ENCODE measurements around the gene KLRB1.

KLRB1 gene

DNA sequence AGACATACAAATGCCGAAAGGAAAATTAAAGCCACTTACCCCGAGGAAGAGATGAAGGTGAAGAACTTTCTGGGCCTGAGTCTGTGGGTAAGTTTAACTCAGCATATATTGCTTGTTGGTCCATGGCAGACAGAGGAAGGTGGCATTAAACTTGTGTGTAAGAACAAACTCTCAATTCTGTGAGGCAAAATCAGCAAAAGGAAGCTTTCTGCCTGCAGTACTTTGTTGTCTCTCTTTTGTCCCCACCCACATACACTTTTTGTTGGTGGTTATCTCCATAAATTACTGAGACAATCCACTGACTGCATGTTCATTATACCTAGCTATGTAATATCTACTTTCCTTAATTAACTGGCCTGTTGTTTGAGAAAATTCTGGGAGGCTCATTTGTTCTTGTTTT lies at the start of gene KLRB1:
TSS of gene KLRB1 (minus strand) at position 201 of the 400 bp plus-strand sequence. CDS start at position 124, 77 bp downstream.
- no peak within 1 kb of the TSS for H3K27ac ChIP-seq
- no peak for TF ChIP-seq ZFX (IDR thresholded peaks at IDR 0.05; ENCODE audit: borderline replicate concordance)
- TF ChIP-seq, protein P1, sequence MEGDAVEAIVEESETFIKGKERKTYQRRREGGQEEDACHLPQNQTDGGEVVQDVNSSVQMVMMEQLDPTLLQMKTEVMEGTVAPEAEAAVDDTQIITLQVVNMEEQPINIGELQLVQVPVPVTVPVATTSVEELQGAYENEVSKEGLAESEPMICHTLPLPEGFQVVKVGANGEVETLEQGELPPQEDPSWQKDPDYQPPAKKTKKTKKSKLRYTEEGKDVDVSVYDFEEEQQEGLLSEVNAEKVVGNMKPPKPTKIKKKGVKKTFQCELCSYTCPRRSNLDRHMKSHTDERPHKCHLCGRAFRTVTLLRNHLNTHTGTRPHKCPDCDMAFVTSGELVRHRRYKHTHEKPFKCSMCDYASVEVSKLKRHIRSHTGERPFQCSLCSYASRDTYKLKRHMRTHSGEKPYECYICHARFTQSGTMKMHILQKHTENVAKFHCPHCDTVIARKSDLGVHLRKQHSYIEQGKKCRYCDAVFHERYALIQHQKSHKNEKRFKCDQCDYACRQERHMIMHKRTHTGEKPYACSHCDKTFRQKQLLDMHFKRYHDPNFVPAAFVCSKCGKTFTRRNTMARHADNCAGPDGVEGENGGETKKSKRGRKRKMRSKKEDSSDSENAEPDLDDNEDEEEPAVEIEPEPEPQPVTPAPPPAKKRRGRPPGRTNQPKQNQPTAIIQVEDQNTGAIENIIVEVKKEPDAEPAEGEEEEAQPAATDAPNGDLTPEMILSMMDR (IDR thresholded peaks at IDR 0.05): no peak

DNA sequence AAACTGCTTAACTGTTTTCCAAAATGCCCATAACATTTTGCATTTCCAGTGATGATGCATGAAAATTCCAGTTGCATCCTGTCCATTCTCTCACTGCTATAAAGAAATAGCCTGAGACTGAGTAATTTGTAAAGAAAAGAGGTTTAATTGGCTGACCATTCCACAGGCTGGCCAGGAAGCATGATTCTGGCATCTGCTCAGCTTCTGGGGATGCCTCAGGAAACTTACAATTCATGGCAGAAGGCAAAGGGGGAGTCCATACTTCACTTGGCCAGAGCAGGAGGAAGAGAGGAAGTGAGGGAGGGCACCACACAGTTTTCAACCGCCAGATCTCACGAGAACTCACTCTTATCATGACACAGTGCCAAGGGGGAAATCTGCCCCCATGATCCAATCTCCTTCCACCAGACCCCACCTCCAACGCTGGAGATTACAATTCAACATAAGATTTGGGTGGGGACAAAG lies 43.6 kb upstream of the KLRB1 start:
- TF ChIP-seq, protein P1 (IDR thresholded peaks at IDR 0.05): no peak
- no peak for TF ChIP-seq ZFX (IDR thresholded peaks at IDR 0.05; ENCODE audit: borderline replicate concordance)
- no peak overlapping the region for H3K27ac ChIP-seq

DNA sequence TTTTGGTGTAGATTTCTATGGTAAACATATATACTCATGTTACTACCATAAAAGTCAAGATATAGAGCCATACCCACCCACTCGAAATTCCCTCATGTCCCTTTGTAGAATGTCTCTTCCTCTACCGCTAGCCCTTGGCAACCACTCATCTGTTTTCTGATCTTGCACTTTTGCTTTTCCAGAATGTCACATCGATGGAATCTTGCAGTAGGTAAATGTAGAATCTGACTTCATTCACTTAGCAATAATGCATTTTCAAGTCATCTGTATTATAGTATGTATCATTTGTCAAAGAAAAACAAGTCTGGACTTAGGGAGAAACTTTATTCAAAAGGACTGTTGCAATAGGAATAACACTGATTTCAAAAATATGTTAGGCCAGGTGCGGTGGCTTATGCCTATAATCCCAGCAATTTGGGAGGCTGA lies 42.4 kb upstream of the KLRB1 start:
- TF ChIP-seq, protein P1 (IDR thresholded peaks at IDR 0.05): no peak
- no peak for TF ChIP-seq ZFX (IDR thresholded peaks at IDR 0.05; ENCODE audit: borderline replicate concordance)
- H3K27ac ChIP-seq: no peak overlapping the region

DNA sequence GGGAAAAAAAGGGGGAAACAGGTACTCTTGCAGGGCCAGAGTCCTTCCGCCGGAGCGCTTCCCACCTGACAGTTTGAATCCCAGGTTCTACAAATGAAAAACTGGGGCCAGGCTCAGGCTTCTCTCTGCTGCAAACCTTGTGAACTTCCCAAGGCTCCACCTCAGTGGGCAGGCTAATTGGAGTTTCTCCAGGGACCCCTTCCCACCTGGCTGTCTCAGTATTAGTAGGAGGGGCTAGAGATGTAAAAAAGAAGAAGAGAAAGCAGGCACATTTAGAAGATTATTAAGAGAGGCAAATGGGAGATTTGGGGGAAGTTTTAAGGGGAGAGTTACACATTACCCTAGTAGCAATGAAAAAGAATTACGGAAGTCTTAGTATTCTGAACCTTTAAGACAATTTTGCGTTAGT lies 41.8 kb upstream of the KLRB1 start:
- TF ChIP-seq, protein P1 (IDR thresholded peaks at IDR 0.05): no peak
- no peak for TF ChIP-seq ZFX (IDR thresholded peaks at IDR 0.05; ENCODE audit: borderline replicate concordance)
- no peak overlapping the region for H3K27ac ChIP-seq

DNA sequence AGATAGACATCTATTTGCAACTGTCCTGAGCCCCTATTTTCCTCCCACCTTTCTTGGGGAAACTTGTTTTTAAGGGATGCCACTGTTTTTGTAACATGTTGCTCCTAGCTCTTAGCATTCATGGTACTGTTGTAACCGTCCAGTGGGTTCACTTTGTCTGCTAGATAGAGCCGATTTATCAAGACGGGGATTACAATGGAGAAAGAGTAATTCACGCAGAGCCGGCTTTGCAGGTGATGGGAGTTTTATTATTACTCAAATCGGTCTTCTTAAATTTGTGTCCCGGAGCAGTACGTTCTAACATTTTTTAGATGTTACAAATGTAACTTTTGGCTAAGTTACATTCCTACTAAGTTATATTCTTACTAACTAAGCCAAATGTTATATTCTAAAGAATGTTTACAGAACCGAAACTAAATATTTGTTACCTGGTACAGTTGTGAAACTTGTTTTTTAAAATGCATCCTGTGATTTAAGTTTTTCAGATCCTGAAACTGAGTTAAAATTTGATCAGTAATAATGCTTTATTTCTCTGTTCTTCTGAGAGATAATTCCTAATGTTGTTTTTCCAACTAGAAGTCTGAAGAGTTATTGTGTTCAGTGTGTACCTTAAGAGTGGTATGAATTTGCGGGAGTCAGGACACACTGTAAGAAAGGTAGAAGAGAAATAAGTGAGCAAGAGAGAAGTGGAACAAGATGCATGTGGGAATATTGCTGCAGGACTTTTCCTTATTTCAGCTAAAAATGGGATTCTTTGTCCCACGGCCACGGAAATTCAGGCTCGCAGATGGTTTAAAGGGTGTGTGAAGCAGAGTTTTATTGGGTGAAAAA lies 41.2 kb upstream of the KLRB1 start:
- peak overlapping the region; percentile 80 for H3K27ac ChIP-seq
- no peak for TF ChIP-seq ZFX (IDR thresholded peaks at IDR 0.05; ENCODE audit: borderline replicate concordance)
- TF ChIP-seq, protein P1 (IDR thresholded peaks at IDR 0.05): no peak

DNA sequence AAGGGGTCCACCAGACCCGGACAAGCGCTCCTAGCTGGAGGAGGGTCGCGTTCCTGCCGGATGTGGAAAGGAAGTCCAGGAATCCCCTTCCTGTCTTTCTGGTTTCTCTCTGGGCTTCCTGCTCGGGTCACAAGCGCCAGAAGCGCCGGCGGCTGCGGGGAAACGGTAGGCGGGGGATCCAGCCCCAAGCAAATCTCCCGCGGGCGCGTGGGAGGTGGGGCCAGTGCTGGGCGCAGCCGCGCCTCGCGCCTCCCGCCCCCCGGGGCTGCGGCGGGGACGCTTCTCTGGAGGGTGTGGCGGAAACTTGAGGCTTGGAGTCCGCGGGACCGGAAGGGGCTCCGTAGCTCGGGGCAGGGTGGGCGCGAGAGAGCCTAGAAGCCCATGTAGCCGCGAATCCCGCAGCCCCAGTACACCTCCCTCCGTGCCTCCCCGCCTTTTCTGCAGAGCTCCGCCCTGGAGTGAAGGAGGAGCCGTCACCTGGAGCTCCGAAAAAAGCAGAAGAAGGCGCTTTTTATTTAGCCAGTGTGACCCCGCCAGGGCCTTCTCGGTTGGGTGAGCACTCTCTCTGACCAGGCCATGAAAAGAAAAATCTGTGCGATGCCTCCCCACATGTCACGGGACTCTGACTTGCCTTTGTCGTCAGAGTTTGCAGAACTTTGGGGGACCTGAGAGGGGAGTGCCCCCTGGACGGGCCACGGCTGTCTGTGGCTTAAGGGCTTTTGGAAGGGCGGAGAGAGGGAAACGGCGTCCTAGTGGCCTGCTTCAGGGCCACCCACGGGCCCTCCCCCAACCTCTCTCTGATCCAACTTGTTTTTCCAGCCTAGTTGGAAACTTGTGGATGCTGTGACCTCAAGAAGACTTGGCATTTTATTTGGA lies 40.3 kb upstream of the KLRB1 start:
- TF ChIP-seq, protein P1 (IDR thresholded peaks at IDR 0.05): no peak
- TF ChIP-seq ZFX (IDR thresholded peaks at IDR 0.05; ENCODE audit: borderline replicate concordance): no peak
- peak overlapping the region; percentile 80 for H3K27ac ChIP-seq
